Camera-type eye (tissue), 1 donor: ENCODE data around the gene PRLH. TPM values are rescaled to one million over a fixed set of nuclear protein-coding genes. Genes with fewer than 3 reads are reported as not detected.

Source experiments
- total RNA-seq: library from RNA; depleted of rRNA; stranded (reverse); fragments of >200 nt; gene quantifications from one replicate; pipeline ENCODE4 v1.2.3, GENCODE V29; 2014

Gene PRLH, protein sequence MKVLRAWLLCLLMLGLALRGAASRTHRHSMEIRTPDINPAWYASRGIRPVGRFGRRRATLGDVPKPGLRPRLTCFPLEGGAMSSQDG
- total RNA-seq, result not detected

DNA sequence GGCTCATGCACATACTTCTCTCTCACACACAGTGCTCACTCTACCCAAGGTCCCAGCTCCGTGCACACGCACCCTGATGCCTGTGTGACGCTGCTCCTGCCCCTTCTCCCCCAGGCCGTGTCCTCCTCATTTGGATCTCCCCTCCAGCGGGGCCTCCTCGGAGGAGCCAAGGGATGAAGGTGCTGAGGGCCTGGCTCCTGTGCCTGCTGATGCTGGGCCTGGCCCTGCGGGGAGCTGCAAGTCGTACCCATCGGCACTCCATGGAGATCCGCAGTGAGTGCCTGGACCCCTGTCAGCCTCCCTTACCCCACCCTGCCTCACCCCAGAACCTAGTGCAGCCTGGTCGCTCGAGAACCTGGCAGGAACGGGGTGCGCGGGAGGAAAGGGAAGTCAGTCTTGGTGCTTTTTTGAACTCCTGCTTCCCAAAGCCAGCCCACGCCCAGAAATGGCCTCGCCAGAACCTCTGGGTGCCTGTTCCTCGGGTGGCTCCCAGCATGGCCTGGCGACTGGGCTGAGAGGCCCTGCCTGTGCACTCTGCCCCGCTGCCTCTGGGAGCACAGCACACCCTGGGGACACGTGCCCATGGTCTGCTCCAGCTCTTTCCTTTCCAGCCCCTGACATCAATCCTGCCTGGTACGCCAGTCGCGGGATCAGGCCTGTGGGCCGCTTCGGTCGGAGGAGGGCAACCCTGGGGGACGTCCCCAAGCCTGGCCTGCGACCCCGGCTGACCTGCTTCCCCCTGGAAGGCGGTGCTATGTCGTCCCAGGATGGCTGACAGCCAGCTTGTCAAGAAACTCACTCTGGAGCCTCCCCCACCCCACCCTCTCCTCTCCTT lies at the start of gene PRLH:
TSS of gene PRLH (plus strand) at position 174 of the 835 bp plus-strand sequence. CDS start at position 174, 0 bp downstream.

DNA sequence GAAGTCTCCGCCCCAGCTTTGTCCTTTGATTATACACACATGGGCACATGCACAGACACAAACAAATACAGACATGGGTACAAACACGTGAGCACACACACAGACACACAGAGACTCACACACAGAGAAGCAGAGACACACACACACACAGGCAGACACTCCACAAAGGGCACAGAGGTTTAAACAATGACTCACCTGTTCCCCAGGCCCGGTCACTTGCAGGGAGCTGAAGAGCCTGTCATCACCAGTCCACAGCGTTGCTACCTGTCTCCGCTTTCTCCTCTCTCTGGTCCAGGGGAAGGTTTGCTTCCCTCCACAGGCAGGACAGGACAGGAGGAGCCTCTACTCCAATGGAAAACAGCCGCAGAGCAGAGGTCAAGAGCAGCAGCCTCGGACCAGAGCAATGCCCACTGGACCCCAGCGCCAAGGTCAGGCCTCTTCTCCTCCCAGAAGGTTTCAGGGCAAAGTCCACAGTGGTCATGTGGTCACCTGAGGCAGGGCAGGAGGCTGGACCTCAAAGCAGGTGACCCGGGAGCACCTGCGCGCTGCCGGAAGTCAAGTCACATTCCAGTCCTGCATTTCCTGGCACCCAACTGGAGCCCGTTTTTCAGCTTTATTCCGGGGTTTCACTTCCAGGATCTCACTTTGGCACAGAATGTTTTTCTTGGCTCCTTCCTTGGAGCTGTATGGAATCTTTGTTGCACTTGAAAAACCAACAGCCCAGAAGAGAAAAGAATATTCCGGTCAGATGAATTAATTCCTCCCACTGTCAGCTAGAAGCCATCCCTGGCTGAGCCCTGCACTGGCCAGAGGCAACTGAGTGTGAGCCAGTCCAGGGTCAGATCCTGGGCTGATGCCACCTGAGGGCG lies 24.1 kb downstream of the PRLH start, which contains the start of gene RAB17:
TSS of gene RAB17 (minus strand) at position 463 of the 869 bp plus-strand sequence. CDS start 4,580 bp downstream, outside the sequence.

Other genes starting within 250 kb of the PRLH start
- gene COL6A3, start 152.4 kb upstream of the PRLH start, total RNA-seq, result 291 TPM
- gene MLPH, start 79.3 kb upstream of the PRLH start, total RNA-seq, result 10.6 TPM
- gene RAB17, start 24.2 kb downstream of the PRLH start, total RNA-seq, result 0.99 TPM
- gene LRRFIP1, start 61.0 kb downstream of the PRLH start, total RNA-seq, result 55.8 TPM
- gene RBM44, start 232.2 kb downstream of the PRLH start, total RNA-seq, result 2.6 TPM